Mucosa of descending colon (tissue), 3 donors: ENCODE data around the gene IQSEC3. TPM values are rescaled to one million over a fixed set of nuclear protein-coding genes. Genes with fewer than 3 reads are reported as not detected.
"Not testable (repeated sequence)": the region's sequence is repeated elsewhere in the genome, so short reads cannot be mapped to it uniquely, and the experiment has no call there.

ENCODE experiments used
- ATAC-seq: fragments of 200-7000 bp; cut with Tn5 transposase; one replicate; pipeline ENCODE4 v1.9.1; 2020; ENCODE audit warnings: mild to moderate bottlenecking, moderate library complexity
- DNase-seq, 3 donors: peaks; one replicate each; pipeline ENCODE4 v3.0.0-alpha.2; 2020
- H3K36me3 ChIP-seq: fragments of 200-600 bp; one replicate; pipeline ENCODE4 v1.8.0; 2021; ENCODE audit warnings: low read depth, mild to moderate bottlenecking
- H3K4me1 ChIP-seq: fragments of 200-600 bp; one replicate; pipeline ENCODE4 v1.8.0; 2021; ENCODE audit warnings: low read depth, mild to moderate bottlenecking
- H3K4me3 ChIP-seq: fragments of 200-600 bp; one replicate; pipeline ENCODE4 v1.8.0; 2021; ENCODE audit warnings: mild to moderate bottlenecking
- H3K9me3 ChIP-seq: fragments of 200-600 bp; one replicate; pipeline ENCODE4 v1.8.0; 2021; ENCODE audit warnings: mild to moderate bottlenecking
- intact Hi-C, 2 donors: fragments of 100-400 bp; cut with DNase I in 1 of 2; cut with micrococcal nuclease in 1 of 2; formaldehyde crosslinking; loops; one replicate each; pipeline versions ENCODE4 v1.11.0 to v1.11.1; 2022; cut with DNase I, micrococcal nuclease
- total RNA-seq, 3 donors: library from RNA; stranded (reverse); fragmentation: NEBNext Ultra II Directional in 2 of 3; extraction: Animal tissue kit (Norgen Biotek cat#: 25700) in 2 of 3; gene quantifications; one replicate each; pipeline versions ENCODE4 v1.2.1 to v1.2.4, GENCODE V29; 2021 to 2023
- TF ChIP-seq, protein P1 (sequence below): fragments of 200-600 bp; IDR thresholded peaks from one replicate; pipeline ENCODE4 v1.8.0; 2022; ENCODE audit warnings: antibody characterized with exemption, mild to moderate bottlenecking
- donor health status: DM: no; HTN: no; CAD: no; lungs with moderate emphysema.
- donor health status: DM: no; HTN: no; CAD: no.
- donor health status: DM: no; HTN: yes; CAD: no.

The IQSEC3 gene
- total RNA-seq, 3 donors from 2014 or later = 0.23 to 2.3 (median 1.1) TPM

GRCh38 chr12:186006-186625 is 119.5 kb downstream of the IQSEC3 start:
- peak in 1 of 3 donors; percentile 34 for DNase-seq
- Histone ChIP-seq H3K4me3 (no peak overlapping the region), H3K9me3 (no peaks in the 10 kb centered on the region), H3K36me3 (no peaks in the 10 kb centered on the region), H3K4me1 (peaks cover 3% of the 10 kb centered on the region)
- ATAC-seq = no peak
- intact Hi-C loops = no loop called here
- TF ChIP-seq, protein P1, sequence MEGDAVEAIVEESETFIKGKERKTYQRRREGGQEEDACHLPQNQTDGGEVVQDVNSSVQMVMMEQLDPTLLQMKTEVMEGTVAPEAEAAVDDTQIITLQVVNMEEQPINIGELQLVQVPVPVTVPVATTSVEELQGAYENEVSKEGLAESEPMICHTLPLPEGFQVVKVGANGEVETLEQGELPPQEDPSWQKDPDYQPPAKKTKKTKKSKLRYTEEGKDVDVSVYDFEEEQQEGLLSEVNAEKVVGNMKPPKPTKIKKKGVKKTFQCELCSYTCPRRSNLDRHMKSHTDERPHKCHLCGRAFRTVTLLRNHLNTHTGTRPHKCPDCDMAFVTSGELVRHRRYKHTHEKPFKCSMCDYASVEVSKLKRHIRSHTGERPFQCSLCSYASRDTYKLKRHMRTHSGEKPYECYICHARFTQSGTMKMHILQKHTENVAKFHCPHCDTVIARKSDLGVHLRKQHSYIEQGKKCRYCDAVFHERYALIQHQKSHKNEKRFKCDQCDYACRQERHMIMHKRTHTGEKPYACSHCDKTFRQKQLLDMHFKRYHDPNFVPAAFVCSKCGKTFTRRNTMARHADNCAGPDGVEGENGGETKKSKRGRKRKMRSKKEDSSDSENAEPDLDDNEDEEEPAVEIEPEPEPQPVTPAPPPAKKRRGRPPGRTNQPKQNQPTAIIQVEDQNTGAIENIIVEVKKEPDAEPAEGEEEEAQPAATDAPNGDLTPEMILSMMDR = no peak

GRCh38 chr12:187986-188909 is 121.7 kb downstream of the IQSEC3 start:
- DNase-seq, H3K4me1 ChIP-seq, H3K36me3 ChIP-seq, H3K9me3 ChIP-seq, H3K4me3 ChIP-seq, intact Hi-C loops: not testable (repeated sequence)
- peak; percentile 23 for ATAC-seq

GRCh38 chr12:188910-189621 is 122.5 kb downstream of the IQSEC3 start:
- DNase-seq (peak; percentile 27 to 64 (median 49)), ATAC-seq (peak; percentile 91)
- no peaks in the 10 kb centered on the region for H3K9me3 ChIP-seq
- H3K36me3 ChIP-seq = no peaks in the 10 kb centered on the region
- H3K4me3 ChIP-seq = no peak overlapping the region
- TF ChIP-seq, protein P1 = peak; percentile 48
- intact Hi-C loops = no loop called here
- peaks cover 3% of the 10 kb centered on the region for H3K4me1 ChIP-seq

GRCh38 chr12:189622-189962 is 123.0 kb downstream of the IQSEC3 start:
- intact Hi-C loops = no loop called here
- no peak for ATAC-seq
- peak in 1 of 3 donors; percentile 17 for DNase-seq
- Histone ChIP-seq H3K4me3 (no peak overlapping the region), H3K4me1 (peaks cover 3% of the 10 kb centered on the region), H3K36me3 (no peaks in the 10 kb centered on the region), H3K9me3 (no peaks in the 10 kb centered on the region)
- TF ChIP-seq, protein P1 = no peak

- ATAC-seq (no peak), DNase-seq (peak in 1 of 3 donors; percentile 31)
- intact Hi-C loops = no loop called here
- H3K4me3 ChIP-seq = no peak overlapping the region
- peaks cover 3% of the 10 kb centered on the region for H3K4me1 ChIP-seq
- H3K9me3 ChIP-seq = no peaks in the 10 kb centered on the region
- no peaks in the 10 kb centered on the region for H3K36me3 ChIP-seq
- TF ChIP-seq, protein P1 = no peak
Measured at GRCh38 chr12:190881-191280, 124.3 kb downstream of the IQSEC3 start.
